Neural cell (in vitro differentiated cells): ENCODE data around the gene CYP19A1. TPM values are rescaled to one million over a fixed set of nuclear protein-coding genes. Genes with fewer than 3 reads are reported as not detected.

Source experiments
- H2AFZ ChIP-seq: fragments of 200-600, 300-800 bp; sonication (generic), shearing (Covaris generic); 2 replicates; pipeline ENCODE4 v1.6.0; 2014; ENCODE audit warnings: low read depth, mild to moderate bottlenecking, antibody characterized with exemption, low read length, moderate library complexity
- H3F3A ChIP-seq: fragments of 200-600 bp; shearing (Covaris generic); 2 replicates; pipeline ENCODE4 v1.6.1; 2016; ENCODE audit warnings: mild to moderate bottlenecking, moderate library complexity, mixed read lengths, antibody characterized with exemption, low read length; ENCODE audit not compliant: insufficient read depth, poor library complexity, severe bottlenecking
- H3K27ac ChIP-seq: fragments of 200-600, 300-800 bp; sonication (generic), shearing (Covaris generic); 2 replicates; pipeline ENCODE4 v1.5.1; 2014; ENCODE audit warnings: mild to moderate bottlenecking, low read length, moderate library complexity
- H3K27me3 ChIP-seq: fragments of 300-800, 200-600 bp; sonication (generic), shearing (Covaris generic); 2 replicates; pipeline ENCODE4 v1.6.0; 2014; ENCODE audit warnings: mild to moderate bottlenecking, low read depth, low read length, moderate library complexity; ENCODE audit not compliant: insufficient read depth
- H3K36me3 ChIP-seq: fragments of 300-800, 200-600 bp; sonication (generic), shearing (Covaris generic); 2 replicates; pipeline ENCODE4 v1.5.1; 2014; ENCODE audit warnings: mild to moderate bottlenecking, antibody characterized with exemption, low read length, moderate library complexity; ENCODE audit not compliant: insufficient read depth
- H3K4me2 ChIP-seq: fragments of 300-800, 200-600 bp; sonication (generic), shearing (Covaris generic); 2 replicates; pipeline ENCODE4 v1.6.0; 2014; ENCODE audit warnings: mild to moderate bottlenecking, low read length
- H3K4me3 ChIP-seq: fragments of 300-800, 200-600 bp; sonication (generic), shearing (Covaris generic); 2 replicates; pipeline ENCODE4 v1.5.1; 2014; ENCODE audit warnings: mild to moderate bottlenecking, low read length, moderate library complexity
- H3K79me2 ChIP-seq: fragments of 200-600 bp; shearing (Covaris generic); replicated peaks from 2 replicates; pipeline ENCODE4 v1.6.0; 2014; ENCODE audit warnings: mild to moderate bottlenecking, low read length, moderate library complexity; ENCODE audit not compliant: insufficient read depth
- H3K9ac ChIP-seq: fragments of 300-800, 200-600 bp; sonication (generic), shearing (Covaris generic); 2 replicates; pipeline ENCODE4 v1.6.1; 2016; ENCODE audit warnings: mild to moderate bottlenecking, low read length, mixed read lengths
- H3K9me2 ChIP-seq: fragments of 200-600 bp; shearing (Covaris generic); 2 replicates; pipeline ENCODE4 v1.6.1; 2016; ENCODE audit warnings: mild to moderate bottlenecking, low read length, mixed read lengths; ENCODE audit not compliant: insufficient read depth
- H3K9me3 ChIP-seq: fragments of 200-600, 300-800 bp; sonication (generic), shearing (Covaris generic); 2 replicates; pipeline ENCODE4 v1.6.1; 2016; ENCODE audit warnings: mild to moderate bottlenecking, mixed run types, low read length, moderate library complexity, mixed read lengths
- H4K20me1 ChIP-seq: fragments of 200-600 bp; shearing (Covaris generic); 2 replicates; pipeline ENCODE4 v1.6.1; 2016; ENCODE audit warnings: mild to moderate bottlenecking, mixed run types; ENCODE audit not compliant: insufficient read depth
- EP300 ChIP-seq: fragments of 450-650 bp; conservative IDR thresholded peaks from 2 replicates; pipeline ENCODE4 v1.6.1; 2014; ENCODE audit warnings: antibody characterized with exemption, mild to moderate bottlenecking, moderate library complexity; ENCODE audit not compliant: poor library complexity, severe bottlenecking
- EZH2 ChIP-seq: fragments of 200-600, 300-800 bp; shearing (Covaris generic), sonication (generic); IDR thresholded peaks from 2 replicates; pipeline ENCODE4 v1.6.1; 2014; ENCODE audit warnings: antibody characterized with exemption, low read length, borderline replicate concordance, mild to moderate bottlenecking; ENCODE audit not compliant: insufficient read depth, poor library complexity, severe bottlenecking
- MXI1 ChIP-seq: fragments of 450-650 bp; conservative IDR thresholded peaks from 2 replicates; pipeline ENCODE4 v1.6.1; 2014; ENCODE audit warnings: antibody characterized with exemption, mild to moderate bottlenecking; ENCODE audit not compliant: poor library complexity, severe bottlenecking
- POLR2AphosphoS5 ChIP-seq: IDR thresholded peaks from 2 replicates; pipeline ENCODE4 v1.6.1; 2012
- RAD21 ChIP-seq: fragments of 450-650 bp; conservative IDR thresholded peaks from 2 replicates; pipeline ENCODE4 v1.6.1; 2014; ENCODE audit warnings: antibody characterized with exemption, mild to moderate bottlenecking, moderate library complexity
- SMC3 ChIP-seq: fragments of 450-650 bp; conservative IDR thresholded peaks from 2 replicates; pipeline ENCODE4 v1.6.1; 2014; ENCODE audit warnings: antibody characterized with exemption, mild to moderate bottlenecking, moderate library complexity; ENCODE audit not compliant: poor library complexity
- TAF1 ChIP-seq: IDR thresholded peaks from 2 replicates; pipeline ENCODE4 v1.6.1; 2012; ENCODE audit warnings: low read depth
- polyA plus RNA-seq: library from polyadenylated mRNA; depleted of rRNA; stranded (reverse); fragments of >200 nt; gene quantifications from 2 replicates; pipeline ENCODE4 v1.2.3, GENCODE V29; 2014
- TF ChIP-seq, protein P1 (sequence below): IDR thresholded peaks from 2 replicates; pipeline ENCODE4 v1.6.1; 2012; ENCODE audit warnings: borderline replicate concordance
- TF ChIP-seq, protein P2 (sequence below): fragments of 450-650 bp; IDR thresholded peaks from 2 replicates; pipeline ENCODE4 v1.5.1; 2014; ENCODE audit warnings: antibody characterized with exemption, mild to moderate bottlenecking, moderate library complexity; ENCODE audit not compliant: poor library complexity, severe bottlenecking

CYP19A1 gene
- polyA plus RNA-seq, 1 donor from 2014 or later, result not detected

DNA sequence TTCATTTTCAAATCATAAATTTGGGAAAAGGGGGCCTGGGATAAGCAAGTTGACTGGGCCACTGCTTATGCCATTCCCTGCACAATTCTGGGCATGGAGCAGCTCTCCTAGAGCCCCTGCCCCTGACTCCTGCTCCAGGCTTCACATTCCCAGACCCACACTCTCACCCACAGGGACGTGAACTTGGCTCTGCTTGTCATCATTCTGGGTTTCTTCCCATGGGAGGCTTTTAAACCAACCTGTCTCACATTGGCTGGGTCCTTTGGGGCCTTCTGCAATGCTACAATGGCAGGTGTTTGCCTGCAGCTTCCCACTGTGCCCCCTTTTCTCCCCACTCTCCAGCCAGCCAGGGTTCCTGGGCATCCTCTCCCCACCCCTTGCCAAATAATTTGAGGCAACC, 49.1 kb downstream of the CYP19A1 start:
- Histone ChIP-seq H4K20me1 (no peaks in the 10 kb centered on the region), H3K4me2 (no peak overlapping the region), H3K9me3 (no peaks in the 10 kb centered on the region), H3K4me3 (no peak overlapping the region), H3K36me3 (no peaks in the 10 kb centered on the region), H2AFZ (no peak overlapping the region), H3K27ac (no peak overlapping the region), H3K9ac (no peak overlapping the region), H3K9me2 (no peaks in the 10 kb centered on the region), H3K79me2 (no peaks in the 10 kb centered on the region), H3K27me3 (no peaks in the 10 kb centered on the region), H3F3A (no peaks in the 10 kb centered on the region)
- TF ChIP-seq MXI1 (no peak), EZH2 (no peak)

DNA sequence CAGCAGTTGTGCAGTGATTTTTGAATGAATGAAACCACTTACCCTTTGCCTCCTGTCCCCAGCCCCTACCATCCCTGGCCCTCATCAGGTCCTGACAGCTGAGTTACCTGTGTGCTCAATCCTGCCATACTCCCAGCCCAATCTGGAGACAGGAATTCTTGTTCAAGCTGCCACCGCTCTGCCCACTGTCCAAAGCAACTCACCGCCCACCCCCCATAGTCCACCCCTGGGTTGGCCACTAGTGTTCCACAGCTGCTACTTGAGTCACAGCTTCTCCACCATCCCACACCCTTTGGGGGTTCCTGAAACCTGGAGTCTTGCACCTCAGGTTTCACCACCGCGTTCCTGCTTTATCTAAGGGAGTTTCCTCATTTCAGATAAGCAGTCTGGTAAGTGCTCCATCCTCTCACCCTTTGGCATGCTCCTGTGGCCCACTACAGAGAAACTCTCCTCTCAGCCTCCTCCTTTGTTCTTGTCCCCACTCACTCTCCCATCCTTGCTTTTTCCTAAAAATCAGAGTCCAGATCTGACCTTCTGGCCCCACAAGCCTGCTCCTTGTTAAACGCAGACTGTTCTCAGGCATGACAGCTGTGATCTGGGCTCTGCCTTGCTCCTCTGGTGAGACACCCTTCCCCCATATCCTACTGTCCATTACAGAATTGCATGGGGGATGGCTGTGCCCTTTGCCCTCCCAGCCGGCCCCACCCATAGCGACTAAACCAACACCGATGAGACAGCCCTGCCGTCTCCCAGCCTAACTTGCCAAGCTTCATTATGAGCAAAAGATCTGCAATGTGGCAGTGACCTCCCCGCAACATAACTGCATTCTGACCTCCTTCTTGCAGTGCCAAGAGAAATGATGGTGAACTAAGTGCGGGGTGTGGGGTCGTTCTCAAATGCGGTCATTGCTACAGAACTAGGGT, 50.0 kb downstream of the CYP19A1 start:
- H3K4me3 ChIP-seq, result no peak overlapping the region
- H3K27ac ChIP-seq, result no peak overlapping the region
- no peak overlapping the region for H2AFZ ChIP-seq
- no peak overlapping the region for H3K4me2 ChIP-seq
- no peaks in the 10 kb centered on the region for H4K20me1 ChIP-seq
- no peaks in the 10 kb centered on the region for H3F3A ChIP-seq
- H3K9me2 ChIP-seq, result no peaks in the 10 kb centered on the region
- H3K9ac ChIP-seq, result no peak overlapping the region
- H3K36me3 ChIP-seq, result no peaks in the 10 kb centered on the region
- no peak for TF ChIP-seq RAD21
- no peak for TF ChIP-seq EZH2
- TF ChIP-seq TAF1, result no peak
- TF ChIP-seq, protein P1, sequence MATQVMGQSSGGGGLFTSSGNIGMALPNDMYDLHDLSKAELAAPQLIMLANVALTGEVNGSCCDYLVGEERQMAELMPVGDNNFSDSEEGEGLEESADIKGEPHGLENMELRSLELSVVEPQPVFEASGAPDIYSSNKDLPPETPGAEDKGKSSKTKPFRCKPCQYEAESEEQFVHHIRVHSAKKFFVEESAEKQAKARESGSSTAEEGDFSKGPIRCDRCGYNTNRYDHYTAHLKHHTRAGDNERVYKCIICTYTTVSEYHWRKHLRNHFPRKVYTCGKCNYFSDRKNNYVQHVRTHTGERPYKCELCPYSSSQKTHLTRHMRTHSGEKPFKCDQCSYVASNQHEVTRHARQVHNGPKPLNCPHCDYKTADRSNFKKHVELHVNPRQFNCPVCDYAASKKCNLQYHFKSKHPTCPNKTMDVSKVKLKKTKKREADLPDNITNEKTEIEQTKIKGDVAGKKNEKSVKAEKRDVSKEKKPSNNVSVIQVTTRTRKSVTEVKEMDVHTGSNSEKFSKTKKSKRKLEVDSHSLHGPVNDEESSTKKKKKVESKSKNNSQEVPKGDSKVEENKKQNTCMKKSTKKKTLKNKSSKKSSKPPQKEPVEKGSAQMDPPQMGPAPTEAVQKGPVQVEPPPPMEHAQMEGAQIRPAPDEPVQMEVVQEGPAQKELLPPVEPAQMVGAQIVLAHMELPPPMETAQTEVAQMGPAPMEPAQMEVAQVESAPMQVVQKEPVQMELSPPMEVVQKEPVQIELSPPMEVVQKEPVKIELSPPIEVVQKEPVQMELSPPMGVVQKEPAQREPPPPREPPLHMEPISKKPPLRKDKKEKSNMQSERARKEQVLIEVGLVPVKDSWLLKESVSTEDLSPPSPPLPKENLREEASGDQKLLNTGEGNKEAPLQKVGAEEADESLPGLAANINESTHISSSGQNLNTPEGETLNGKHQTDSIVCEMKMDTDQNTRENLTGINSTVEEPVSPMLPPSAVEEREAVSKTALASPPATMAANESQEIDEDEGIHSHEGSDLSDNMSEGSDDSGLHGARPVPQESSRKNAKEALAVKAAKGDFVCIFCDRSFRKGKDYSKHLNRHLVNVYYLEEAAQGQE, result no peak
- no peak for TF ChIP-seq EP300
- TF ChIP-seq SMC3, result no peak
- TF ChIP-seq MXI1, result no peak
- TF ChIP-seq, protein P2, sequence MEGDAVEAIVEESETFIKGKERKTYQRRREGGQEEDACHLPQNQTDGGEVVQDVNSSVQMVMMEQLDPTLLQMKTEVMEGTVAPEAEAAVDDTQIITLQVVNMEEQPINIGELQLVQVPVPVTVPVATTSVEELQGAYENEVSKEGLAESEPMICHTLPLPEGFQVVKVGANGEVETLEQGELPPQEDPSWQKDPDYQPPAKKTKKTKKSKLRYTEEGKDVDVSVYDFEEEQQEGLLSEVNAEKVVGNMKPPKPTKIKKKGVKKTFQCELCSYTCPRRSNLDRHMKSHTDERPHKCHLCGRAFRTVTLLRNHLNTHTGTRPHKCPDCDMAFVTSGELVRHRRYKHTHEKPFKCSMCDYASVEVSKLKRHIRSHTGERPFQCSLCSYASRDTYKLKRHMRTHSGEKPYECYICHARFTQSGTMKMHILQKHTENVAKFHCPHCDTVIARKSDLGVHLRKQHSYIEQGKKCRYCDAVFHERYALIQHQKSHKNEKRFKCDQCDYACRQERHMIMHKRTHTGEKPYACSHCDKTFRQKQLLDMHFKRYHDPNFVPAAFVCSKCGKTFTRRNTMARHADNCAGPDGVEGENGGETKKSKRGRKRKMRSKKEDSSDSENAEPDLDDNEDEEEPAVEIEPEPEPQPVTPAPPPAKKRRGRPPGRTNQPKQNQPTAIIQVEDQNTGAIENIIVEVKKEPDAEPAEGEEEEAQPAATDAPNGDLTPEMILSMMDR, result no peak
- no peak for TF ChIP-seq POLR2AphosphoS5
- H3K79me2 ChIP-seq, result no peaks in the 10 kb centered on the region
- H3K27me3 ChIP-seq, result no peaks in the 10 kb centered on the region
- no peaks in the 10 kb centered on the region for H3K9me3 ChIP-seq
